GM23338 (cell line): Measurements from ENCODE around the gene TRAF3. TPM values are rescaled to one million over a fixed set of nuclear protein-coding genes. Genes with fewer than 3 reads are reported as not detected.

Source experiments
- ATAC-seq: fragments of 200-7000 bp; cut with Tn5 transposase; 3 replicates; pipeline ENCODE4 v1.9.1; 2020
- DNase-seq: peaks from one replicate; pipeline ENCODE4 v3.0.0-alpha.2; 2015; ENCODE audit warnings: low spot score
- H2AFZ ChIP-seq: fragments of 200-600 bp; sonication (generic); 2 replicates; pipeline ENCODE4 v1.8.0; 2016; ENCODE audit warnings: antibody characterized with exemption, mild to moderate bottlenecking, moderate library complexity
- H3F3A ChIP-seq: fragments of 200-600 bp; sonication (generic); replicated peaks from 2 replicates; pipeline ENCODE4 v1.8.0; 2017; ENCODE audit warnings: antibody characterized with exemption, mixed run types, low read depth
- H3K27ac ChIP-seq: fragments of 200-600 bp; sonication (generic); 2 replicates; pipeline ENCODE4 v1.6.1; 2016; ENCODE audit warnings: low read depth
- H3K27me3 ChIP-seq: fragments of 200-600 bp; sonication (generic); 2 replicates; pipeline ENCODE4 v1.8.0; 2016; ENCODE audit warnings: mild to moderate bottlenecking, mixed run types, moderate library complexity; ENCODE audit not compliant: insufficient read depth
- H3K36me3 ChIP-seq: fragments of 200-600 bp; sonication (generic); 2 replicates; pipeline ENCODE4 v1.8.0; 2016; ENCODE audit warnings: mild to moderate bottlenecking; ENCODE audit not compliant: insufficient read depth
- H3K4me1 ChIP-seq: fragments of 200-600 bp; sonication (generic); 2 replicates; pipeline ENCODE4 v1.8.0; 2016; ENCODE audit warnings: mild to moderate bottlenecking, moderate library complexity; ENCODE audit not compliant: insufficient read depth
- H3K4me2 ChIP-seq: fragments of 200-600 bp; sonication (generic); 2 replicates; pipeline ENCODE4 v1.7.1; 2017; ENCODE audit warnings: mixed run types
- H3K4me3 ChIP-seq: fragments of 200-600 bp; sonication (generic); 2 replicates; pipeline ENCODE4 v1.6.1; 2016; ENCODE audit warnings: mixed run types
- H3K79me2 ChIP-seq: fragments of 200-600 bp; sonication (generic); replicated peaks from 2 replicates; pipeline ENCODE4 v1.8.0; 2017; ENCODE audit warnings: mild to moderate bottlenecking; ENCODE audit not compliant: insufficient read depth
- H3K9me2 ChIP-seq: fragments of 200-600 bp; sonication (generic); 2 replicates; pipeline ENCODE4 v1.8.0; 2017; ENCODE audit not compliant: insufficient read depth
- H4K20me1 ChIP-seq: fragments of 200-600 bp; sonication (generic); replicated peaks from 2 replicates; pipeline ENCODE4 v1.8.0; 2017; ENCODE audit warnings: mild to moderate bottlenecking; ENCODE audit not compliant: insufficient read depth
- H3K27ac Mint-ChIP-seq: 2 replicates; pipeline ENCODE4 v1.8.0; 2020; ENCODE audit warnings: inconsistent platforms, mild to moderate bottlenecking, moderate library complexity, mixed read lengths
- H3K27me3 Mint-ChIP-seq: 3 replicates; pipeline ENCODE4 v1.8.0; 2022; ENCODE audit warnings: low read depth, mild to moderate bottlenecking, moderate library complexity, mixed read lengths, inconsistent platforms; ENCODE audit not compliant: insufficient read depth, poor library complexity
- H3K36me3 Mint-ChIP-seq: 3 replicates; pipeline ENCODE4 v1.8.0; 2021; ENCODE audit warnings: low read depth, mild to moderate bottlenecking, inconsistent platforms, moderate library complexity, mixed read lengths
- H3K4me1 Mint-ChIP-seq: 3 replicates; pipeline ENCODE4 v1.8.0; 2020; ENCODE audit warnings: mild to moderate bottlenecking, inconsistent platforms, mixed read lengths
- H3K4me3 Mint-ChIP-seq: 3 replicates; pipeline ENCODE4 v1.8.0; 2021; ENCODE audit warnings: moderate library complexity, mild to moderate bottlenecking, inconsistent platforms, mixed read lengths
- H3K9me3 Mint-ChIP-seq: 3 replicates; pipeline ENCODE4 v1.8.0; 2020; ENCODE audit warnings: moderate library complexity, mild to moderate bottlenecking, inconsistent platforms, mixed read lengths
- CREB1 ChIP-seq: fragments of 250-450 bp; sonication (Bioruptor Pico); IDR thresholded peaks from 2 replicates; pipeline ENCODE4 v1.5.0; 2020; ENCODE audit warnings: low read depth, mild to moderate bottlenecking, moderate library complexity
- EZH2 ChIP-seq: fragments of 200-600 bp; sonication (generic); IDR thresholded peaks from one replicate; pipeline ENCODE4 v1.8.0; 2017; ENCODE audit warnings: antibody characterized with exemption, mild to moderate bottlenecking, low read depth; ENCODE audit not compliant: unreplicated experiment
- EZH2phosphoT487 ChIP-seq: fragments of 200-600 bp; sonication (generic); IDR thresholded peaks from one replicate; pipeline ENCODE4 v1.8.1; 2018; ENCODE audit warnings: antibody characterized with exemption; ENCODE audit not compliant: unreplicated experiment
- REST ChIP-seq: IDR thresholded peaks from one replicate; pipeline ENCODE4 v1.6.1; 2018; ENCODE audit warnings: antibody characterized with exemption; ENCODE audit not compliant: unreplicated experiment
- ZNF462 ChIP-seq: fragments of 250-450 bp; sonication (Bioruptor Pico); IDR thresholded peaks from 2 replicates; pipeline ENCODE4 v1.5.0; 2020; ENCODE audit warnings: mild to moderate bottlenecking, moderate library complexity
- polyA plus RNA-seq: library from polyadenylated mRNA; unstranded; fragments of >200 nt; fragmentation: Nextera tagmentation; extraction: Ambion mirVana; gene quantifications from 2 replicates; pipeline ENCODE4 v1.2.1, GENCODE V29; 2016
- total RNA-seq: library from RNA; depleted of rRNA; stranded (reverse); fragments of >200 nt; shearing (Covaris generic); gene quantifications from 2 replicates; pipeline ENCODE4 v1.2.3, GENCODE V29; 2014

The TRAF3 gene
- total and polyA plus RNA-seq, 2 experiments from 2014 or later, result 3.7 to 9.3 TPM

- Histone ChIP-seq H3K4me3 (no peak overlapping the region), H3K79me2 (no peaks in the 10 kb centered on the region), H3K4me2 (no peak overlapping the region), H3K4me1 (no peaks in the 10 kb centered on the region), H4K20me1 (peaks cover 5% of the 10 kb centered on the region; the same call in 1 of the 2 replicates), H3K27ac (no peak overlapping the region), H2AFZ (no peak overlapping the region), H3K27me3 (no peaks in the 10 kb centered on the region), H3K36me3 (peaks cover 7% of the 10 kb centered on the region; the same call in 1 of the 2 replicates), H3K9me2 (no peaks in the 10 kb centered on the region), H3F3A (no peaks in the 10 kb centered on the region)
- no peak overlapping the region for H3K4me3 Mint-ChIP-seq
- TF ChIP-seq EZH2 (no peak), EZH2phosphoT487 (no peak), ZNF462 (CRISPR knock-in tag) (no peak), CREB1 (no peak), REST (no peak)
- DNase-seq (no peak), ATAC-seq (no peak)
- no peaks in the 10 kb centered on the region for H3K4me1 Mint-ChIP-seq
- H3K27me3 Mint-ChIP-seq, result peaks cover 11% of the 10 kb centered on the region
- no peaks in the 10 kb centered on the region for H3K9me3 Mint-ChIP-seq
- H3K36me3 Mint-ChIP-seq, result peaks cover 48% of the 10 kb centered on the region
- H3K27ac Mint-ChIP-seq, result no peak overlapping the region
Observed at GRCh38 chr14:102941419-102942011, 164.3 kb downstream of the TRAF3 start.
